Activated CD4-positive, alpha-beta T cell treated with anti-CD3 and anti-CD28 coated beads for 36 hours (primary cell): ENCODE data around the gene CX3CL1. TPM values are rescaled to one million over a fixed set of nuclear protein-coding genes. Genes with fewer than 3 reads are reported as not detected.

Experiments used
- ATAC-seq: fragments of 200-7000 bp; cut with Tn5 transposase; one replicate; pipeline ENCODE4 v1.10.0; 2021; ENCODE audit warnings: mild to moderate bottlenecking, moderate library complexity
- CTCF ChIA-PET: fragments of 350-600 bp; sonication (Branson Sonifier 250); formaldehyde crosslinking; loops from one replicate; lab custom pipeline; 2021; ENCODE audit warnings: antibody characterized with exemption; lab: Charles Lee
- POLR2A ChIA-PET: fragments of 350-600 bp; sonication (Branson Sonifier 250); formaldehyde crosslinking; loops from one replicate; lab custom pipeline; 2021; ENCODE audit warnings: antibody characterized with exemption, inconsistent platforms; lab: Charles Lee
- DNase-seq: peaks from one replicate; pipeline ENCODE4 v3.0.0-alpha.2; 2020
- H3K27ac Mint-ChIP-seq: one replicate; pipeline ENCODE4 v1.8.0; 2021; ENCODE audit warnings: mixed read lengths
- H3K27me3 Mint-ChIP-seq: one replicate; pipeline ENCODE4 v1.8.0; 2021; ENCODE audit warnings: mixed read lengths
- H3K36me3 Mint-ChIP-seq: one replicate; pipeline ENCODE4 v1.8.0; 2021; ENCODE audit warnings: low read depth, mixed read lengths
- H3K4me1 Mint-ChIP-seq: one replicate; pipeline ENCODE4 v1.8.0; 2021; ENCODE audit warnings: mixed read lengths
- H3K4me3 Mint-ChIP-seq: one replicate; pipeline ENCODE4 v1.8.0; 2021; ENCODE audit warnings: mild to moderate bottlenecking, moderate library complexity, mixed read lengths
- H3K9me3 Mint-ChIP-seq: one replicate; pipeline ENCODE4 v1.8.0; 2021; ENCODE audit warnings: low read depth, mixed read lengths
- intact Hi-C, 2 experiments: fragments of 100-400 bp; cut with DNase I in 1 of 2; cut with micrococcal nuclease in 1 of 2; formaldehyde crosslinking; loops; one replicate each; pipeline versions ENCODE4 v1.14.2 to v1.15.1; 2022 to 2024; cut with DNase I, micrococcal nuclease
- total RNA-seq, 2 experiments: library from RNA; stranded (reverse); gene quantifications; one replicate each; pipeline ENCODE4 v1.2.3, GENCODE V29; 2021

Gene CX3CL1
- total RNA-seq, 2 experiments from 2014 or later, result not detected

DNA sequence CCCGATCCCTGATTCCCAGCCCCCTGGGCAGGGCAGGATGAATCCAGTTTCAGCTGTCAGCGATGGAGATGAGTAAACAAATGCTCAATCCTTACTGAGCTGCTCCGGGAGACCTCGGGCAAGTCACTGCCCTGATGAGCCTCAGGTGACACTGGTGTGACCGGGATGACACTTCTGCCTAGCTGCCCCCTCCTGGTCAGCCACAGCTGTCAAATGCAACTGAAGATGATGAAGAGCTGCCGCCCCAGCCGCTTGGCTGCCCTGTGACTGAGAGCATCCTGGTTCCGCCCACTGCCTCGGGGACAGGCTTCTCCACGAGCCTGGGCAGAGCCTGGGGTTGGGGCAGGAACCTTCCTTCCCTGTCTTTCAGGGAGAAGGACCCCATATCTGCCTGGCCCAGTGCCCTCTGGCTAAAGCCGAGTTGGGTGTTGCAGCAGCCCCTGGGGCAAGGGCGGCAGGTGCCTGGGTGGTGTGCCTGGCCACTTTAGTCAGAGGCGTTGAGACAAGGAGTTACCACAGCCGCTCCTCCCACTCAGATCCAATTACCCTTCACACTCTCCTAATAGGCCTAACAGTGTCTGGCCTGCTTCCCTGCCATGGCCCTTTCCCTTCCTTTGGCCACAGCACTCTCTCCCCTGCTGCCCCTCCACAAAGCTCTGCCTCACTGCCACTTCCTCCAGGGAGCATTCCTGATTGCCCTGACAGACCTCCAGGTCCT lies 37.7 kb downstream of the CX3CL1 start:
- no peak for ATAC-seq
- ChIA-PET POLR2A (no interaction called here), CTCF (interaction anchor here (1.0 kb wide), 1 partner anchor 8 kb away, joined by 13 read pairs; no protein-coding TSS in a partner anchor)
- Mint-ChIP-seq H3K9me3 (no peaks in the 10 kb centered on the region), H3K4me1 (peaks cover 4% of the 10 kb centered on the region), H3K36me3 (no peaks in the 10 kb centered on the region), H3K4me3 (no peak overlapping the region), H3K27me3 (no peaks in the 10 kb centered on the region), H3K27ac (no peak overlapping the region)
- intact Hi-C loops, result loop anchor here in 1 of 2 experiments (10.0 kb wide), 1 partner anchor 325 kb away; no protein-coding TSS in a partner anchor
- no peak for DNase-seq

DNA sequence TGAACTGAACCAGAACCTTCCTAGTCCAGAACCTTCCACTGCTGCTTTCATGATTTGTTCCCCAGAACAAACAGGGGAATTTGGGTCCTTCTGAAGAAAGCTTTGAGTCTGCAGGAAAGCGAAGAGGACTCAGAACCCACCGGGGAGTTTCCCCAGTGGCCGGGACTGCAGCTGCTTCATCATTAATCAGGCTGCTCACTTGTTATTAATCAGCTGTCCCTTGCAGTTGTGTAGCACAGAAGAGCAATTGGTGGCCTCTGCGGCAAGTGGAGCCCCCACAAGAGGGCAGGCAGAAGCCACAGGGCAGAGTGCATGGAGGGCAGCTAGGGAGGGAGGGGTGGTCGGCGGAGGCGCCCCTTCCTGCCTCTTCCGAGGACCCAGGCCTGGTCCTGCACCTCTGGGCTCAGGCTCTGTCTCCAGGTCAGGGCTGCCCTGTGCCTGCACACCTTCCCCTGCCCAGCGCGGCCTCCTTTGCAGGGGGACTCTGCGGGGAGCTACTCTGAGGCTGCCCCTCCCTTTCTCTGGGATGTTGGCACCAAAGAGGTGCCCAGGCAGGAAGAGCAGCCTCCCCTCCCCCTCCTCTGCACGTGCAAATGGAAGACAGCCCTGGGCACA lies 39.2 kb downstream of the CX3CL1 start:
- intact Hi-C loops, result loop anchor here in 1 of 2 experiments (10.0 kb wide), 1 partner anchor 327 kb away; no protein-coding TSS in a partner anchor
- Mint-ChIP-seq H3K27ac (no peak overlapping the region), H3K4me3 (no peak overlapping the region), H3K36me3 (no peaks in the 10 kb centered on the region), H3K4me1 (no peaks in the 10 kb centered on the region), H3K9me3 (no peaks in the 10 kb centered on the region), H3K27me3 (no peaks in the 10 kb centered on the region)
- DNase-seq, result no peak
- no peak for ATAC-seq
- POLR2A ChIA-PET, result no interaction called here
- CTCF ChIA-PET, result interaction anchor here (0.8 to 1.0 kb wide), 2 partner anchors 108 to 111 kb away, joined by 3 to 4 read pairs; no protein-coding TSS in a partner anchor

DNA sequence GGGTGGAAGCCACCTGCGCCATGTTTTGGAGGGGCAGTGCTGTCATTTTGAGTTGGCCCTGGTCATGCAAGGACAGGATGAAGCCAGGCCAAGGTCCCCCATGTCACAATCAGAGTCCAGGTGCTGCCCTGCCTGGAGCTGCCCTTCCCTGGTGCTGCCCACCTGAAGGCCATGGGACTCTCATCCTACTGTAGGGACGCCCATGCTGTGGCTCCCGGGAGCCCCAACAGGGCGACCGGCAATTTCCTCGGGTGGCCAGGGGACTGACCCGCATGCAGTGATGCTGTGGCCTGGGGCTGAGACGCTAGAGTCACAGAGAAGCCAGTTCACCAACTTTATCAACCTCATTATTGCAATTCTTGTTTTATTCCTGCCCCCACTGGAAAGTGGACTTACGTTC lies 40.3 kb downstream of the CX3CL1 start:
- H3K4me1 Mint-ChIP-seq, result peaks cover 7% of the 10 kb centered on the region
- ATAC-seq, result no peak
- no peaks in the 10 kb centered on the region for H3K36me3 Mint-ChIP-seq
- no peaks in the 10 kb centered on the region for H3K27me3 Mint-ChIP-seq
- no peak for DNase-seq
- H3K4me3 Mint-ChIP-seq, result no peak overlapping the region
- POLR2A ChIA-PET, result interaction anchor here (1.1 kb wide), 1 partner anchor 125 kb away, joined by 5 read pairs; no protein-coding TSS in a partner anchor
- no peaks in the 10 kb centered on the region for H3K9me3 Mint-ChIP-seq
- intact Hi-C loops, result loop anchor here in 1 of 2 experiments (10.0 kb wide), 1 partner anchor 328 kb away; no protein-coding TSS in a partner anchor
- CTCF ChIA-PET, result interaction anchor here (0.6 to 1.6 kb wide), 7 partner anchors 8 to 152 kb away, joined by 3 to 7 read pairs (median 4); partner anchors contain the start of gene CCL17
- H3K27ac Mint-ChIP-seq, result no peak overlapping the region

DNA sequence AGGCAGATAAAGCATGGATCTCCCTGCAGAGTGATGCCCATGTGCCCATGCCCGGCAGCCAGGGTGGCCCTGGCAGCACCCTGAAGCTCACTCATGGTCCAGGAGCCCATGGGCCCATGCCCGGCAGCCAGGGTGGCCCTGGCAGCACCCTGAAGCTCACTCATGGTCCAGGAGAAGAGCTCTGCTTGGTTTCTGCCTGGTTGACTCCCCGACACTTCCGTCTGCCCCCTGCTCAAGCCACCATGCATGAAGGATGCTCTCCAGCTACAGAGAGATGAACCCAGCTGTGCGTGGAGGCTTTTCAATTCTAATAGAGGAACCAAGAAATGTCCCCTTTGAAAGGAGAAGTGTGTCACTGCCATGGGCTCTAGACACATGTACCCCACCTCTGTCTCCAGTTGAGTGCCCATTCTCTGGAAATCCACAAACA lies 41.0 kb downstream of the CX3CL1 start:
- intact Hi-C loops, result loop anchor here in 1 of 2 experiments (10.0 kb wide), 1 partner anchor 329 kb away; no protein-coding TSS in a partner anchor
- H3K36me3 Mint-ChIP-seq, result no peaks in the 10 kb centered on the region

DNA sequence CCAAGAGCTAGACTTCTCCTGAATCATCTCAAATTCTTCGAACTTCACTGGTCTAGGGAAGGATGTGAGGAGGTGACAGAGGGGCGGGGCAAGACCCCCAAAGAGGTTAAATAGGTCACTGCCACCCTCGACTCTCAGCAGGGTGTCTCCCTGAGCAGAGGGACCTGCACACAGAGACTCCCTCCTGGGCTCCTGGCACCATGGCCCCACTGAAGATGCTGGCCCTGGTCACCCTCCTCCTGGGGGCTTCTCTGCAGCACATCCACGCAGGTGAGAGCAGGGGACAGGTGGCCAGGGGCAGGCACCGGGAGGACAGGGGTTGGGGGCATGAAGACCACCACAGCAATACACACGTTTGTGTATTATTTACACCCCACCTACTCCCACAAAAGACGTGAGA lies 41.4 kb downstream of the CX3CL1 start:
- ATAC-seq, result no peak
- no peak overlapping the region for H3K4me3 Mint-ChIP-seq
- H3K4me1 Mint-ChIP-seq, result peaks cover 13% of the 10 kb centered on the region
- H3K36me3 Mint-ChIP-seq, result no peaks in the 10 kb centered on the region
- no peak for DNase-seq
- CTCF ChIA-PET, result interaction anchor here (0.5 to 1.6 kb wide), 7 partner anchors 8 to 830 kb away, joined by 3 to 7 read pairs (median 4); partner anchors contain the start of gene CCL17
- no peak overlapping the region for H3K27ac Mint-ChIP-seq
- POLR2A ChIA-PET, result interaction anchor here (0.6 kb wide), 1 partner anchor 49 kb away, joined by 5 read pairs; no protein-coding TSS in a partner anchor
- H3K9me3 Mint-ChIP-seq, result no peaks in the 10 kb centered on the region
- intact Hi-C loops, result loop anchor here in 1 of 2 experiments (10.0 kb wide), 1 partner anchor 329 kb away; no protein-coding TSS in a partner anchor
- H3K27me3 Mint-ChIP-seq, result no peaks in the 10 kb centered on the region

More for the DNA sequence above, 41.0 kb downstream of the CX3CL1 start:
- Mint-ChIP-seq H3K4me1 (peaks cover 10% of the 10 kb centered on the region), H3K27me3 (no peaks in the 10 kb centered on the region), H3K9me3 (no peaks in the 10 kb centered on the region), H3K4me3 (no peak overlapping the region), H3K27ac (no peak overlapping the region)
- POLR2A ChIA-PET, result interaction anchor here (1.1 kb wide), 1 partner anchor 124 kb away, joined by 5 read pairs; no protein-coding TSS in a partner anchor
- ATAC-seq, result no peak
- DNase-seq, result no peak
- CTCF ChIA-PET, result interaction anchor here (0.5 to 1.6 kb wide), 8 partner anchors 9 to 830 kb away, joined by 3 to 7 read pairs (median 4); partner anchors contain the start of gene CCL17

DNA sequence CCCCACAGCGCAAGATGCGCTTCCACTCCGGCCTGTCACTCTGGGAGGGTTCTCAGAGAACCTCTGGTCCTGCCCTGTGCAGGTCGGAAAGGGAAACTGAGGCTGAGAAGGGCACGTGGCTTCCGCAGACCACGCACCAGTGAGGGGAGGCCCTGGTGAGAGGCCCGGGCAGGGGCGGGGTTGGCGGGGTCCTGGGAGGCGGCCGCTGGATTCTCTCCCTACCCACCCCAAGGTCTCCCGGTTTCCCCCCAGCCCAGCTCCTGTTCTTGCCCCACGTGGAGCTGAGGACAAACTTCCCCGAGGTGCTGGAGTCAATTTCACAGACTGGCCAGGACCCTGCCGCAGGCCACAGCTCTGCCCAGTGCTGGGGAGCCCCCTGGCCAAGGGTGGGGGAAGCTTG lies 43.8 kb downstream of the CX3CL1 start:
- intact Hi-C loops, result loop anchor here (2.0 to 10.0 kb wide), 3 partner anchors 39 to 331 kb away; partner anchors contain the start of genes PSME3IP1 (in 1 of the 2) and RSPRY1 (in 1 of the 2)
- POLR2A ChIA-PET, result interaction anchor here (0.6 to 1.5 kb wide), 2 partner anchors 114 to 747 kb away, joined by 4 read pairs; partner anchors contain the start of gene MT1H
- Mint-ChIP-seq H3K36me3 (no peaks in the 10 kb centered on the region), H3K27me3 (no peaks in the 10 kb centered on the region), H3K4me3 (no peak overlapping the region), H3K4me1 (peaks cover 19% of the 10 kb centered on the region), H3K27ac (no peak overlapping the region), H3K9me3 (no peaks in the 10 kb centered on the region)
- DNase-seq (no peak), ATAC-seq (no peak)
- CTCF ChIA-PET, result interaction anchor here (0.8 to 4.7 kb wide), 18 partner anchors 10 to 686 kb away, joined by 3 to 129 read pairs (median 6); partner anchors contain the start of genes CIAPIN1, COQ9 and NUP93

DNA sequence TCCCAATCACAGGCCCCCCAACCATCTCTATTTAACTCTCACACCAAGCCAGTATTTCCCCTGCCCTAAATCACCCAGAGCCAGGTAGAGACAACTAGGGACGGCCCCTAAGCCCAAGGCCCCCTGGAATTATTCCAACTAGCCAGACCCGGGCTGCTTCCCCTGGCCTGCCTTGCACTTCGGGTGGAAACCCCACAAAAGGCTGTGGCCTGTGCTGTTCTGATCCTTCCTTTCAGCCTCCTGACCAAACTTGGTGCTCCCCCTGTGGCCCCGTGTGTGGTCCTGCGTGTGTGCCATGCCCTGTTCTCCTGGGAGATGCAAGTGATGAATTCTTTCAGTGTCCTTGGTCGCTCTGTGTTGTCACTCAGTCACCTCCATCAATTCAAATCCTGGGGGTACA lies 47.2 kb downstream of the CX3CL1 start:
- no peak overlapping the region for H3K4me3 Mint-ChIP-seq
- H3K27ac Mint-ChIP-seq, result no peak overlapping the region
- no peaks in the 10 kb centered on the region for H3K27me3 Mint-ChIP-seq
- ChIA-PET CTCF (interaction anchor here (0.6 to 4.7 kb wide), 20 partner anchors 10 to 753 kb away, joined by 3 to 129 read pairs (median 4); partner anchors contain the start of genes CIAPIN1 and COQ9), POLR2A (no interaction called here)
- ATAC-seq (no peak), DNase-seq (no peak)
- H3K9me3 Mint-ChIP-seq, result no peaks in the 10 kb centered on the region
- H3K4me1 Mint-ChIP-seq, result peaks cover 19% of the 10 kb centered on the region
- intact Hi-C loops, result loop anchor here (1.0 to 10.0 kb wide), 5 partner anchors 99 to 335 kb away; partner anchors contain the start of genes PSME3IP1 (in 1 of the 2) and RSPRY1 (in 1 of the 2)
- no peaks in the 10 kb centered on the region for H3K36me3 Mint-ChIP-seq

DNA sequence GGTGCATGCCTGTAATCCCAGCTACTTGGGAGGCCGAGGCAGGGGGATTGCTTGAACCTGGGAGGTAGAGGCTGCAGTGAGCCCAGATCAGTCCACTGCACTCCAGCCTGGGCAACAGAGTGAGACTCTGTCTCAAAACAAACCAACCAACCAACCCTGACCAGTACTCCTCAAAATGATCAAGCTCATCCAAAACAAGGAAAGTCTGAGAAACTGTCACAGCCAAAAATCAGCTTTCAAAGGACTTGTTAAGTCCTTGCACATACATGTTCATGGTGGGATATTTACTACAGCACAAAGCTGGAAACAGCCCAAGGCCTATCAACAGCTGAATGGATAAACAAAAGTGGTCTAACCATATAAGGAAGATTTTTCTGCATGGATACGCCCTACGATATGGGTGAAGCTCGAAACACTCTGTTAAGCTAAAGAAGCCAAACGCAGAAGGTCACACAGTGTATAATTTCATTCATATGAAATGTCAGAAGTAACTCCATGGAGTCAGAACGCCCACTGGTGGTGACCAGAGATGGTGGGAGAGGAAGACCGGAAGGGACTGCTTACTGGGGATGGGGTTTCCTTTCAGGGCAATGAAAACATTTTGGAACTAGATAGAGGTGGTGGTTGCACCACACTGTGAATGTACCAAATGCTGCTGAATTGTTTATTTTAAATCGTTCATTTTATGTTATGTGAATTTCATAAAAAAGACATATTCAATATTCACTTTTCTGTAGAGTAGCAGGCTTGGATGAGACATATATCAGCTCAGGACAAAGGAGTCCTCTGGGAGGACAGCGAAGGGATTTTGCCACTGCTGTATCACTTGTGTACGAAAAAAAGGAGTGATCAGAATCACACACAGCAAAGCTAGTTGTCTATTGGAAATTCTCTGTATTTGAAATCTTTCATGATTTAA lies 50.0 kb downstream of the CX3CL1 start:
- ChIA-PET CTCF (interaction anchor here (0.8 to 2.0 kb wide), 6 partner anchors 9 to 120 kb away, joined by 3 to 8 read pairs (median 4); partner anchors contain the start of gene POLR2C), POLR2A (no interaction called here)
- intact Hi-C loops, result no loop called here
- Mint-ChIP-seq H3K4me3 (no peak overlapping the region), H3K27me3 (no peaks in the 10 kb centered on the region), H3K27ac (no peak overlapping the region), H3K4me1 (peaks cover 12% of the 10 kb centered on the region), H3K36me3 (peaks cover 4% of the 10 kb centered on the region), H3K9me3 (no peaks in the 10 kb centered on the region)
- DNase-seq (no peak), ATAC-seq (no peak)

DNA sequence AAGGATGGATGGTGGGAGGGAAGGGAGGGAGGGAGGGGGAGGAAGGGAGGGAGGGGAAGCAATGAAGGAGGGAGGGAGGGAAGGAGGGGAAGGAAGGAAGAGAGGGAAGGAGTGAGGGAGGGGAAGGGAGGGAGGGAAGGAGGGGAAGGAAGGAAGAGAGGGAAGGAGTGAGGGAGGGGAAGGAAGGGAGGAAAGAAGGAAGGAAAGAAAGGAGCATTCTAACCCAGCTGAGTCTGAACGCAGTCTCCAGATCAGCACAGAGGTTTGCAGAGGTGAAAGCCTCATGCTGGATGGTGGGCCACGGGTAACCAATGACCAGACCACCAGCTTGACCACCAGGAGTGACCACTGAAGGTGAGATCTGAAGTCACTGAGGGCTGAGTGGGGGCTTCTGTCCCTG lies 50.9 kb downstream of the CX3CL1 start:
- peaks cover 8% of the 10 kb centered on the region for H3K4me1 Mint-ChIP-seq
- ATAC-seq (no peak), DNase-seq (no peak)
- ChIA-PET POLR2A (no interaction called here), CTCF (interaction anchor here (1.4 to 2.1 kb wide), 3 partner anchors 9 to 97 kb away, joined by 3 to 8 read pairs (median 6); no protein-coding TSS in a partner anchor)
- no peaks in the 10 kb centered on the region for H3K9me3 Mint-ChIP-seq
- intact Hi-C loops, result no loop called here
- no peak overlapping the region for H3K27ac Mint-ChIP-seq
- H3K4me3 Mint-ChIP-seq, result no peak overlapping the region
- H3K36me3 Mint-ChIP-seq, result peaks cover 4% of the 10 kb centered on the region
- H3K27me3 Mint-ChIP-seq, result no peaks in the 10 kb centered on the region

DNA sequence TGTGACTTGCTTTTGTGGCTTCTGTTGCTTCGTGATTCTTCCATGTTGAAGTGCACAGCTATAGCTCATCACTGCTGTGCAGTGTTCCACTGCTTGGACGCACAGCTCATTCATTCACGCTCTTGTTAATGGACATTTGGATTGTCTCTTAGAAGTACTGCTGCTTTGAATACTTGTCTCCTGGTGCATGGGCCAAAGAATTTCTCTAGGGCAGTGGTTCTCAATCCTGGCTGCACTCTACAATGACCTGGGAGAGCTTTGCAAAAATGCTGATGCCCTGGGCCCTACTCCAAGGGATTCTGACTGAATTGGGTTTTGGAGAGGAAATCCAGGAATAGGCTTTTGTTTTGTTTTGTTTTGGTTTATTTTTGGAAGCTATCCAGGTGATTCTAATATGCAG lies 52.3 kb downstream of the CX3CL1 start:
- intact Hi-C loops, result no loop called here
- Mint-ChIP-seq H3K4me3 (no peak overlapping the region), H3K4me1 (no peaks in the 10 kb centered on the region), H3K36me3 (peaks cover 17% of the 10 kb centered on the region), H3K27me3 (no peaks in the 10 kb centered on the region), H3K27ac (no peak overlapping the region), H3K9me3 (no peaks in the 10 kb centered on the region)
- POLR2A ChIA-PET, result no interaction called here
- DNase-seq, result no peak
- CTCF ChIA-PET, result interaction anchor here (0.6 to 2.1 kb wide), 5 partner anchors 8 to 267 kb away, joined by 3 to 6 read pairs (median 3); no protein-coding TSS in a partner anchor
- ATAC-seq, result no peak
